Stimulated activated naive CD8-positive, alpha-beta T cell treated with anti-CD3 and anti-CD28 coated beads, Interleukin-15, Interleukin-2, amounts not matched to agents 100 ng/mL and 50 ng/mL, for 24 hours (primary cell): ENCODE measurements around the gene NET1.

Experiments used
- H3K27ac Mint-ChIP-seq: one replicate; pipeline ENCODE4 v1.8.0; 2021; ENCODE audit warnings: mild to moderate bottlenecking, mixed read lengths
- H3K27me3 Mint-ChIP-seq: one replicate; pipeline ENCODE4 v1.8.0; 2021; ENCODE audit warnings: mixed read lengths
- H3K36me3 Mint-ChIP-seq: one replicate; pipeline ENCODE4 v1.8.0; 2021; ENCODE audit warnings: low read depth, mixed read lengths
- H3K4me1 Mint-ChIP-seq: one replicate; pipeline ENCODE4 v1.8.0; 2021; ENCODE audit warnings: low read depth, mixed read lengths
- H3K4me3 Mint-ChIP-seq: one replicate; pipeline ENCODE4 v1.8.0; 2021; ENCODE audit warnings: mild to moderate bottlenecking, mixed read lengths
- H3K9me3 Mint-ChIP-seq: one replicate; pipeline ENCODE4 v1.8.0; 2021; ENCODE audit warnings: mixed read lengths

The NET1 gene

GRCh38 chr10:5499493-5500140 is 87.3 kb downstream of the NET1 start, which contains the start of gene CALML5:
Gene CALML5 (minus strand): TSS chr10:5499570. CDS start chr10:5499438, 132 bp downstream.
- no peaks in the 10 kb centered on the region for H3K4me1 Mint-ChIP-seq
- no peak within 1 kb of the TSS for H3K4me3 Mint-ChIP-seq
- peaks cover 13% of the 10 kb centered on the region for H3K27me3 Mint-ChIP-seq
- no peaks in the 10 kb centered on the region for H3K36me3 Mint-ChIP-seq
- no peaks in the 10 kb centered on the region for H3K9me3 Mint-ChIP-seq
- no peak within 1 kb of the TSS for H3K27ac Mint-ChIP-seq

GRCh38 chr10:5500162-5500670 is 87.9 kb downstream of the NET1 start:
- Mint-ChIP-seq H3K4me3 (no peak overlapping the region), H3K27ac (no peak overlapping the region), H3K9me3 (no peaks in the 10 kb centered on the region), H3K4me1 (no peaks in the 10 kb centered on the region), H3K36me3 (no peaks in the 10 kb centered on the region), H3K27me3 (peaks cover 13% of the 10 kb centered on the region)

- Mint-ChIP-seq H3K4me1 (no peaks in the 10 kb centered on the region), H3K36me3 (no peaks in the 10 kb centered on the region), H3K27ac (no peak overlapping the region), H3K27me3 (peaks cover 13% of the 10 kb centered on the region), H3K9me3 (no peaks in the 10 kb centered on the region), H3K4me3 (no peak overlapping the region)
Measured at GRCh38 chr10:5500910-5501309, 88.6 kb downstream of the NET1 start.

GRCh38 chr10:5502061-5502521 is 89.7 kb downstream of the NET1 start:
- Mint-ChIP-seq H3K4me1 (no peaks in the 10 kb centered on the region), H3K27me3 (peaks cover 13% of the 10 kb centered on the region), H3K4me3 (no peak overlapping the region), H3K27ac (no peak overlapping the region), H3K36me3 (no peaks in the 10 kb centered on the region), H3K9me3 (no peaks in the 10 kb centered on the region)

- Mint-ChIP-seq H3K9me3 (no peaks in the 10 kb centered on the region), H3K4me3 (no peak overlapping the region), H3K27ac (no peak overlapping the region), H3K27me3 (peaks cover 13% of the 10 kb centered on the region), H3K4me1 (no peaks in the 10 kb centered on the region), H3K36me3 (no peaks in the 10 kb centered on the region)
Measured at GRCh38 chr10:5502571-5503476, 90.5 kb downstream of the NET1 start.

GRCh38 chr10:5503477-5503835 is 91.1 kb downstream of the NET1 start:
- Mint-ChIP-seq H3K4me3 (no peak overlapping the region), H3K27ac (no peak overlapping the region), H3K27me3 (peaks cover 13% of the 10 kb centered on the region), H3K4me1 (no peaks in the 10 kb centered on the region), H3K36me3 (no peaks in the 10 kb centered on the region), H3K9me3 (no peaks in the 10 kb centered on the region)

GRCh38 chr10:5504146-5505072 is 92.1 kb downstream of the NET1 start:
- Mint-ChIP-seq H3K9me3 (no peaks in the 10 kb centered on the region), H3K4me1 (no peaks in the 10 kb centered on the region), H3K27me3 (peaks cover 13% of the 10 kb centered on the region), H3K36me3 (no peaks in the 10 kb centered on the region), H3K27ac (no peak overlapping the region), H3K4me3 (no peak overlapping the region)

GRCh38 chr10:5506246-5506645 is 93.9 kb downstream of the NET1 start:
- Mint-ChIP-seq H3K27ac (no peak overlapping the region), H3K4me1 (no peaks in the 10 kb centered on the region), H3K36me3 (no peaks in the 10 kb centered on the region), H3K4me3 (no peak overlapping the region), H3K27me3 (peaks cover 9% of the 10 kb centered on the region), H3K9me3 (no peaks in the 10 kb centered on the region)

- H3K36me3 Mint-ChIP-seq = no peaks in the 10 kb centered on the region
- no peak overlapping the region for H3K4me3 Mint-ChIP-seq
- no peak overlapping the region for H3K27ac Mint-ChIP-seq
Measured at GRCh38 chr10:5506751-5507648, 94.6 kb downstream of the NET1 start.

GRCh38 chr10:5507649-5508131 is 95.3 kb downstream of the NET1 start:
- peaks cover 11% of the 10 kb centered on the region for H3K27me3 Mint-ChIP-seq
- no peak overlapping the region for H3K27ac Mint-ChIP-seq
- no peaks in the 10 kb centered on the region for H3K36me3 Mint-ChIP-seq
- H3K4me1 Mint-ChIP-seq = no peaks in the 10 kb centered on the region
- H3K4me3 Mint-ChIP-seq = no peak overlapping the region
- H3K9me3 Mint-ChIP-seq = no peaks in the 10 kb centered on the region

More at GRCh38 chr10:5506751-5507648, 94.6 kb downstream of the NET1 start:
- no peaks in the 10 kb centered on the region for H3K4me1 Mint-ChIP-seq
- H3K9me3 Mint-ChIP-seq = no peaks in the 10 kb centered on the region
- H3K27me3 Mint-ChIP-seq = peaks cover 9% of the 10 kb centered on the region

- H3K27ac Mint-ChIP-seq = no peak overlapping the region
- no peaks in the 10 kb centered on the region for H3K9me3 Mint-ChIP-seq
- H3K27me3 Mint-ChIP-seq = peaks cover 8% of the 10 kb centered on the region
- no peak overlapping the region for H3K4me3 Mint-ChIP-seq
- H3K4me1 Mint-ChIP-seq = peaks cover 1% of the 10 kb centered on the region
- H3K36me3 Mint-ChIP-seq = no peaks in the 10 kb centered on the region
Measured at GRCh38 chr10:5508161-5508604, 95.8 kb downstream of the NET1 start.
